DMS114 treated with DMSO at 0.1 percent for 48 hours (cell line): Measurements from ENCODE around the gene ASCL3.
"Not testable (repeated sequence)": the region's sequence is repeated elsewhere in the genome, so short reads cannot be mapped to it uniquely, and the experiment has no call there.

Experiments
- DNase-seq: peaks from one replicate; lab custom pipeline; 2025; ENCODE audit not compliant: unreplicated experiment; lab: John Stamatoyannopoulos, UW

The ASCL3 gene

DNA sequence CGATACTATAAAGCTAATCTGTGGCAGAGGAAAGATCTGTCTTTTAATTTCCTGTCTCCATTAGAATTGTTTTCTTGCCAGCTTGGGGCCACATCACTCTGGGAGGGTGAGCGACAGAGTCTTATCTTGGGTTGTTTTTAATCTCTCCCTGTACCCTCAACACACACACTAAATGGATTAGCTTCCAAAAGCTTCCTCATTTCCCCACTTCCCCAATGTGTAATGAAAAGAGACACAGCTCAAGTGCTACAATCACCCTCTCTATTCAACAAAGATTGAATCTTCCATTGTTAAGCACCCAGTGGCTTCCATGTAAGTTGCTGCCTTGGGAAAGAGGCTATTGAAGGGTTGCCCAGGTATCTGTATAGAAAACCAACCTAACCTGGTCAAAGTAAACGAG is 6.1 kb upstream of the ASCL3 start:
- DNase-seq: no peak

GRCh38 chr11:8947230-8947943 is 4.6 kb upstream of the ASCL3 start:
- DNase-seq: no peak

DNA sequence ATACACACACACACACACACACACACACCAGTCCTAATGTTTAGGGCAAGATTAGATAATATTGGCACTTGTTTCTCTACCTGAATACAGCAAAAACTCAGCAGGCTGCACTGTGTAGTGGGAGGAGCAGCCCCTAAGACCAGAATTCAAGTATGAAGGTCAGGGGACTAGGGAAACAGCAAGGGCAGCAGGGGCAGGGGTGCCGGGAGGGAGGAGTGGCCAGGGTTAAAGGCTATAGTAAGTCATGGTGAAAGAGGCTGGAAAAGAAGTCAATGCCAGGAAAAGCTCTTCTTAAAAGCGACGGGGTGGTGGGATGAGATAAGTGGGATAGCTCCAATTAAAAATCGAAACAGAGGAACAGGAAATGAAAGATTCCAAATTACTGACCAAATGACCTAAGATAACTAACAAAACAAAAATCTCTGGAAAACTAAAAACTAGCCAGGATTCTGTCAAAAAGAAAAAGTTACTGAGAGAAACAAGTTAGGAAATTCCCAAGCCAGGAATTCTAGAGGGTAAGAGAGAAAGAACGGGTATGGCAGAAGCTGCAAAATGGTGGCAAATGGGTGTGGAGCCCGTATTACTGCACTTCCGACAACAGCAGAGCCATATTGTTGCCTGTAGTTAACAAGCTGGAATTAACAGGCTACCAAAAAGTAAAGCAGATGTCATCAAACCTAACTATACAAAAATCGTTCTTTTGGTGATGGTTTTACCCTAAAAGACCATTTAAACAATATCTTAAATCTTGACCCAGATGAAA is 1.3 kb downstream of the ASCL3 start:
- DNase-seq: no peak

GRCh38 chr11:8937659-8938058 is 5.2 kb downstream of the ASCL3 start:
- DNase-seq: no peak

- no peak for DNase-seq
These were observed 5.7 kb downstream of the ASCL3 start for GRCh38 chr11:8937159-8937558.

- not testable (repeated sequence) for DNase-seq
These were observed 7.0 kb downstream of the ASCL3 start for GRCh38 chr11:8935789-8936188.

GRCh38 chr11:8934742-8935488 is 7.9 kb downstream of the ASCL3 start:
- no peak for DNase-seq

DNA sequence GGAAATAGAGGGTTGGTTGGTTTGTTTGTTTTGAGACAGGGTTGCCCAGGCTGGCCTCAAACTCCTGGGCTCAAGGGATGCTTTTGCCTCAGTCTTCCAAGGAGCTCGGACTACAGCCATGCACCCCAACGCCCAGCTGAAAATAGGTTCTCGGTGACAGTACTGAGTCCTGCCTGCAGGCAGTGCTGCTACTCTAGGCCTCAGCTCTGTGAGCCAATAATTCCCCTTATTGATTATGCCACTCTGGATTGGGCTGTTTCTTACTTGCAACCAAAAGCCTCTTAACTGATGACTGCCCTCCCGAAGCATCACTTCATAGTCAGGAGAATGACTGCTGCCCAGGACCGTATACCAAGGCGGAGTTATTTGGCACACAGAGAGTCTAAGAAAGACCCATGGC is 8.9 kb downstream of the ASCL3 start:
- no peak for DNase-seq

DNA sequence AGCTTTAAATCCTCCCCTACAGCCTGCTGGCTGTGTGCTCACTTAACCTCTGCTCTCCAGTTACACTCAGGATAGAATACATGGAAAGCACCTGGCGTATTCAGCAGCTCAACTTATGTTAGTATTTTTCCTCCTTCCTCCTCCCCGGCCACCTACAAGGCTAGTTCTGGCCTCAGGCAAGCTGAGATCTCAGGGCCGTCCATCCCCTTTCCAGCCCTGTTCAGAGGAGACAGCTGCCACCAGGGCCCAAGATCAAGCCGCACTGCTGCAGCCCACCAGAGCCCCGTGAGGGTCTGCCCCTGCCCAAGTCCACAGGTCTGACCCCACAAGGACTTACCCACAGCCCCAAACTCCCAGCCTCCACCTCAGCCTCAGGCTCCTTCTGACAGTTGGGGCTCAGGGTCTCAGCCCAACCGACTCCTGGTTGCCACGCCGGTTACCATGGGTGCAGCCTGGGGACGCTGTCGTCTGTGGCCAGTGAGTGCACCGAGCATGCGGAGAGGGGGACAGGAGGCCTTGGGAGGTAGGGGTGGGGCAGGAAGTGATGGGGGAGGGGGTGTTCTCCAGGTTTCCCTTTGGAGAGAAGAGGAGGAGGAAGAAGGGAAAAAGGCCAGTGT is 10.1 kb downstream of the ASCL3 start, which contains the start of gene C11orf16:
Gene C11orf16 (minus strand): TSS at position 384 of the 617 bp plus-strand sequence. CDS start 639 bp downstream, outside the sequence.
- no peak for DNase-seq

DNA sequence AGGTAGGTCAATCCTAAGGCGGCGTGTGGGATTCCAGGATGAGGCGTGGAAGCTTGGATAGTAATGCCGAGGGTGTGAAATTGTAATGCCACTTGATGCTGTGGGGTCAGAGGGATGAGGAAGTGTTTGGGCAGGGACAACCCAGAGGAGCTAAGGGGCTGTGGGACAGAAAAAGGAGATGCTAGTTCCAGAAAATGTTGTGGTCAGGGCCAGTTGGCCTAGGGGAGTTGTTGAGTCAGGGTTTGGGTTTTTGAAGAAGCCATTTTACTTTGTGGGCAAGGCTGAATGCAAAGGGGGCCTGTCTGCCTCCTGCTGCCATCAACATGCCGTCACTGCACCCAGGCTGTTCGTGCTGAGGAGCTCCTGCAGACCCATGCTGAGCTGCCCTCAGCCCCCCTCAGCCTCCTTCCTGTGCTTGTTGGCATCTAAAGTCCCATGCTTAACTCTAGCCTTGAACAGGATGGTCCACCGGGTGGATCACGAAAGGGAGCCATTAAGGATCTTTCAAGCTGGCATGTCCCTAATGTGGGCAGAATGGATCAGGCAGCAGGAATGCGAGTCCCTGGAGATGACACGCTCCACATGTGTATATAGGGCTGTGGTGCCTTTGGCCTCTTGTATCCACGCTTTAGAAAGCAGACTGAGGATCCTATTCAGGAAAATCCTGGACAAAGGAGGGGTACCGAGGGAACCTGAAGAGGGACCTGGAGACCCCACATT is 12.2 kb downstream of the ASCL3 start:
- DNase-seq: no peak

DNA sequence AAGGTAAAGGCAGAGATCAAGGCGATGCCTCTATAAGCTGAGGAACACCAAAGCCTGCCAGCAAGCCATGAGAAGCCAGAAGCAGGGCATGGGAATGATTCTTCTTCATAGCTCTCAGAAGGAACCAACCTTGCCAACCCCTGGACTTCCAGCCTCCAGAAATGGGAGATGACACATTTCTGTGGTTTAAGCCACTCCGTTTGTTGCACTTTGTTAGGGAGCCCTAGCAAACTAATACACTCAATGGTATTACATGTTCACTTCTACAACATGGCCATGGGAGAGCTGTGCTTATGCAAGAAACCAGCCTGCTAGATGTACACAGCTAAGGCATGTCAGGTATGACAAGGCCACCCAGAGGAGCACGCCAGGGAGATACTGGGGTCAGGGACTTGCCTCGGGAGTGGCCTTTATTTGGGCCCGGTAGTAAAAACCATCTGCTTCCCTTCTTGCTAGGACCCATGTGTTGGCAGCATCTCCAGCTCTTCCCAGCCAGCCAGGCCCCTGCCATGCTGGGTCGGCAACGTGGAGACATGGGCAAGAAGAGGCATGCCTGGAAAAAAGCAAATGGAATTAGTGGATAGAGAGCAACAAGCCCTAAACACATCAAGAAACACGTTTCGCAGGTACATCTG is 13.7 kb downstream of the ASCL3 start:
- DNase-seq: no peak

DNA sequence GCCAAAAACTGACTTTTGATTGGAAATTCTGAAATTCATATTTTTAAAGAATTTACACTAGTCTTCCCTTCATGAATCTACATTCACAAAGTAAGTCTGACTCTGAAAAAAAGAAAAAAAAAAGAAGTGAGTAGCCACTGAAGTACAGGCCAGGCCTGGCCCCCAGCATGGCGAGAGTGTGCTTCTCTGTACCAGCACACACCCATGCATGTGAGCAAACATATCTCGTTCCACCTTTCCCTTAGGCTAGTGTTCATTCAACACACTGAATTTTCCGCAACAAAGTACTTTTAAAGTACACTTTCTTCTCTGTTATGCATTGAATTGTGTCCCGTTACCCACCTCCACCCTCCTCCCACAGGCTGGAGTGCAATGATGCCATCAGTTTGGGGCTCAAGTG is 14.6 kb downstream of the ASCL3 start:
- no peak for DNase-seq

DNA sequence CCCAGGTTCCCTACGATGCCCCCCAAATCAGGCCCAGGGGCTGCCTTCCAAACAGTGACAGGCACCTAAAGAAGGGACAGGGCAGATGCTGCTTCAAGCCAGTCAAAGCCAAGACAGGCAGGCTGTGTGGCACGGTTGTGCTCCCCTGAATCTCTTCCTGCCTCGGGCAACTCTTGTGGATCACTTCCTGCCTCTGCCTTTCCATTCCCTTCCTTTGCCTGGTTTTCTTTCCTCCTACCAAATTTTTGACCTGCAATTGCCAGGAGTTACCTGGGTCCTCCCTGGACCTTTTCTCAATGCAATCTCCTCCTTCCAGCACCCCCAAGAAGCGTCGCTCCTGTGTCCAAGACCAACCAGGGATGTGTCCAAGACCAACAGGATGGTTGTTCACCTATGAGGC is 15.6 kb downstream of the ASCL3 start:
- DNase-seq: no peak

- no peak for DNase-seq
These were observed 16.6 kb downstream of the ASCL3 start for GRCh38 chr11:8926236-8926635.

GRCh38 chr11:8925711-8926110 is 17.1 kb downstream of the ASCL3 start:
- no peak for DNase-seq

GRCh38 chr11:8922691-8923090 is 20.1 kb downstream of the ASCL3 start:
- DNase-seq: no peak

- no peak for DNase-seq
These were observed 25.5 kb downstream of the ASCL3 start for GRCh38 chr11:8917157-8917825.

GRCh38 chr11:8914661-8915018 is 28.2 kb downstream of the ASCL3 start:
- no peak for DNase-seq

DNA sequence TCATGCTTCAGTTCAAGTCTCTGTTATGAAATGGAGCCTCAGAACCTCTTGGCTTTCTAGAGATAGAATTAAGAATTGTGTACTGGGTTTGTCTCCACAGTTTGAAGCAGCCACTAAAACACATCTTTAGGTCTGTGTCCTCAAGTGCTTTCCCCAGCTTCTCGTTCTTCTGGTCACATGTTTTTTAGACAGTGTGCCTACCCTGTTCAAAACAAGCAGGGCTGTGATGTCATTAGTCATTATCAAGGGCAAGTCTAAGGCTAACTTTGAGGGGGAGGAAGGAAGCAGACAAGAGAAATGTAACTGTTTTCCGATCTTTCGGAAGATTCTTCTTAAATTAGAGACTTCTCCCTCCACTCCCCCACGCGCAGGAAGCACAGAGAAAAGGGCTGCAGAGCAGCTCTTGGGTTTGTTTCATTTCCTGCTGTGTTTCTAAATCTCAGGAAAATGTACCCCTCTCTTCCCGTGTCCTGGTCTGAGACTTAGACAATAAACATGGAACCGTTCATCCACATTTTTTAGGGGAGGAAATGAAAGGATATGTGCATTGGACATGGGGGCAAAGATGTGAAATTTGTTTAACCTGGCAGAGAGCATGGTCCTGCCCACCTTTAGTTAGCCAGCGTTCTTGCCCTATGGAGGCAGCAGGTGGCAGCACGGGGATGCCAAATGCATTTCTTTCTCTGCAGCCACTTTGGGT is 28.7 kb downstream of the ASCL3 start:
- no peak for DNase-seq
